Peyer's patch (tissue), 4 donors: ENCODE measurements around the gene MED13L. TPM values are rescaled to one million over a fixed set of nuclear protein-coding genes. Genes with fewer than 3 reads are reported as not detected.

Experiments
- DNase-seq, 3 donors: peaks; one replicate each; pipeline ENCODE4 v3.0.0-alpha.2; 2017 to 2019
- H3K27ac ChIP-seq, 4 donors: fragments of 200-600 bp; sonication (generic); one replicate each; pipeline ENCODE4 v1.5.1; 2016 to 2019
- H3K27me3 ChIP-seq, 2 donors: fragments of 200-600 bp; sonication (generic); one replicate each; pipeline ENCODE4 v1.5.1; 2019
- H3K36me3 ChIP-seq, 3 donors: fragments of 200-600 bp; sonication (generic); one replicate each; pipeline ENCODE4 v1.5.1; 2016 to 2019
- H3K4me1 ChIP-seq, 4 donors: fragments of 200-600 bp; sonication (generic); one replicate each; pipeline ENCODE4 v1.5.1; 2016 to 2019
- H3K4me3 ChIP-seq, 4 donors: fragments of 200-600 bp; sonication (generic); 1 replicate in 3 of 4; 2 replicates in 1 of 4; pipeline ENCODE4 v1.5.1; 2016 to 2019; ENCODE audit warnings: mild to moderate bottlenecking in 1 of 4
- H3K9me3 ChIP-seq, 4 donors: fragments of 200-600 bp; sonication (generic); one replicate each; pipeline ENCODE4 v1.5.1; 2016 to 2019; ENCODE audit warnings: mild to moderate bottlenecking in 1 of 4
- CTCF ChIP-seq, 6 experiments: fragments of 450-650 bp in 4 of 6; fragments of 200-600 bp in 2 of 6; sonication (generic) in 1 of 6; IDR thresholded peaks; one replicate each; pipeline ENCODE4 v1.5.1; 2017 to 2019; ENCODE audit warnings: antibody characterized with exemption in 6 of 6, mild to moderate bottlenecking in 3 of 6, moderate library complexity in 1 of 6
- POLR2A ChIP-seq, 2 donors: fragments of 450-650 bp; IDR thresholded peaks; one replicate each; pipeline ENCODE4 v1.5.1; 2017; ENCODE audit warnings: antibody characterized with exemption in 2 of 2, mild to moderate bottlenecking in 2 of 2, moderate library complexity in 2 of 2
- total RNA-seq, 4 donors: library from RNA; depleted of rRNA; stranded (reverse); fragments of >200 nt; gene quantifications; one replicate each; pipeline ENCODE4 v1.1.0, GENCODE V29; 2016

The MED13L gene
- total RNA-seq, 4 donors from 2014 or later = 127 to 181 (median 145) TPM

- peaks cover 0 to 98% (median 2%) of the 10 kb centered on the region in 3 donors for H3K36me3 ChIP-seq
- H3K27me3 ChIP-seq = no peaks in the 10 kb centered on the region
- no peaks in the 10 kb centered on the region for H3K9me3 ChIP-seq
- no peaks in the 10 kb centered on the region for H3K4me1 ChIP-seq
- no peak overlapping the region for H3K4me3 ChIP-seq
- TF ChIP-seq CTCF (IDR thresholded peaks at IDR 0.05) (no peak), POLR2A (IDR thresholded peaks at IDR 0.05) (no peak)
- no peak for DNase-seq
- no peak overlapping the region for H3K27ac ChIP-seq
Observed at GRCh38 chr12:115966376-115966775, 311.1 kb downstream of the MED13L start.

- H3K4me3 ChIP-seq = no peak overlapping the region
- no peak overlapping the region for H3K27ac ChIP-seq
- no peaks in the 10 kb centered on the region for H3K4me1 ChIP-seq
- no peak for DNase-seq
- TF ChIP-seq CTCF (IDR thresholded peaks at IDR 0.05) (no peak), POLR2A (IDR thresholded peaks at IDR 0.05) (no peak)
- H3K27me3 ChIP-seq = no peaks in the 10 kb centered on the region
- peaks cover 0 to 98% (median 2%) of the 10 kb centered on the region in 3 donors for H3K36me3 ChIP-seq
- no peaks in the 10 kb centered on the region for H3K9me3 ChIP-seq
Observed at GRCh38 chr12:115964626-115965025, 312.9 kb downstream of the MED13L start.

GRCh38 chr12:115964214-115964613 is 313.3 kb downstream of the MED13L start:
- Histone ChIP-seq H3K27me3 (no peaks in the 10 kb centered on the region), H3K4me3 (no peak overlapping the region), H3K4me1 (no peaks in the 10 kb centered on the region), H3K9me3 (no peaks in the 10 kb centered on the region), H3K36me3 (peaks cover 0 to 95% (median 2%) of the 10 kb centered on the region in 3 donors), H3K27ac (no peak overlapping the region)
- TF ChIP-seq CTCF (IDR thresholded peaks at IDR 0.05) (no peak), POLR2A (IDR thresholded peaks at IDR 0.05) (no peak)
- no peak for DNase-seq

GRCh38 chr12:115962216-115962615 is 315.3 kb downstream of the MED13L start:
- H3K27ac ChIP-seq = no peak overlapping the region
- no peak overlapping the region for H3K4me3 ChIP-seq
- no peaks in the 10 kb centered on the region for H3K9me3 ChIP-seq
- TF ChIP-seq CTCF (IDR thresholded peaks at IDR 0.05) (no peak), POLR2A (IDR thresholded peaks at IDR 0.05) (no peak)
- H3K27me3 ChIP-seq = no peaks in the 10 kb centered on the region
- H3K4me1 ChIP-seq = no peaks in the 10 kb centered on the region
- no peak for DNase-seq
- H3K36me3 ChIP-seq = peaks cover 0 to 88% (median 2%) of the 10 kb centered on the region in 3 donors

- Histone ChIP-seq H3K27ac (no peak overlapping the region), H3K36me3 (peaks cover 0 to 79% (median 2%) of the 10 kb centered on the region in 3 donors), H3K4me3 (no peak overlapping the region), H3K9me3 (no peaks in the 10 kb centered on the region), H3K4me1 (no peaks in the 10 kb centered on the region), H3K27me3 (no peaks in the 10 kb centered on the region)
- no peak for DNase-seq
- no peak for TF ChIP-seq CTCF (IDR thresholded peaks at IDR 0.05)
Observed at GRCh38 chr12:115960868-115961802, 316.4 kb downstream of the MED13L start.
